HEK293T (cell line): ENCODE measurements around the gene BCL7B.

Source experiments
- ARNT ChIP-seq: fragments of 450-650 bp; IDR thresholded peaks from 2 replicates; pipeline ENCODE4 v1.6.1; 2017; ENCODE audit warnings: mild to moderate bottlenecking
- CTBP1 ChIP-seq: fragments of 450-650 bp; IDR thresholded peaks from 2 replicates; pipeline ENCODE4 v1.6.1; 2016; ENCODE audit warnings: borderline replicate concordance

- TF ChIP-seq CTBP1 (no peak), ARNT (no peak)
These were observed 25.2 kb upstream of the BCL7B start for GRCh38 chr7:73582664-73583202.
